Neural progenitor cell (in vitro differentiated cells): Measurements from ENCODE around the gene ZNF383. TPM values are rescaled to one million over a fixed set of nuclear protein-coding genes. Genes with fewer than 3 reads are reported as not detected.
"Not testable (repeated sequence)": the region's sequence is repeated elsewhere in the genome, so short reads cannot be mapped to it uniquely, and the experiment has no call there.

Source experiments
- DNase-seq: peaks from one replicate; pipeline ENCODE4 v3.0.0-alpha.2; 2016; ENCODE audit warnings: low spot score
- H2AFZ ChIP-seq: fragments of 200-600 bp; sonication (generic); replicated peaks from 2 replicates; pipeline ENCODE4 v1.6.1; 2016; ENCODE audit warnings: antibody characterized with exemption
- H3F3A ChIP-seq: fragments of 200-600 bp; sonication (generic); 2 replicates; pipeline ENCODE4 v1.6.1; 2016; ENCODE audit warnings: antibody characterized with exemption, low read depth
- H3K27ac ChIP-seq: fragments of 200-600 bp; sonication (generic); 2 replicates; pipeline ENCODE4 v1.5.1; 2016; ENCODE audit warnings: mild to moderate bottlenecking
- H3K27me3 ChIP-seq: fragments of 200-600 bp; sonication (generic); 2 replicates; pipeline ENCODE4 v1.6.1; 2016; ENCODE audit warnings: mild to moderate bottlenecking, moderate library complexity
- H3K36me3 ChIP-seq: fragments of 200-600 bp; sonication (generic); 2 replicates; pipeline ENCODE4 v1.5.1; 2016
- H3K4me1 ChIP-seq: fragments of 200-600 bp; sonication (generic); 2 replicates; pipeline ENCODE4 v1.6.1; 2016; ENCODE audit warnings: mixed run types
- H3K4me2 ChIP-seq: fragments of 200-600 bp; sonication (generic); 2 replicates; pipeline ENCODE4 v1.6.1; 2016
- H3K4me3 ChIP-seq: fragments of 200-600 bp; sonication (generic); 2 replicates; pipeline ENCODE4 v1.5.1; 2016
- H3K79me2 ChIP-seq: fragments of 200-600 bp; sonication (generic); 2 replicates; pipeline ENCODE4 v1.6.1; 2016; ENCODE audit warnings: low read depth
- H3K9ac ChIP-seq: fragments of 200-600 bp; sonication (generic); 2 replicates; pipeline ENCODE4 v1.6.1; 2016
- H3K9me3 ChIP-seq: fragments of 200-600 bp; sonication (generic); 2 replicates; pipeline ENCODE4 v1.5.1; 2016; ENCODE audit warnings: low read depth
- H4K20me1 ChIP-seq: fragments of 200-600 bp; sonication (generic); 2 replicates; pipeline ENCODE4 v1.6.1; 2016; ENCODE audit warnings: low read depth
- H3K27ac Mint-ChIP-seq: 3 replicates; pipeline ENCODE4 v1.8.0; 2021; ENCODE audit warnings: mixed read lengths
- H3K27me3 Mint-ChIP-seq: 2 replicates; pipeline ENCODE4 v1.8.0; 2022; ENCODE audit warnings: low read depth, mild to moderate bottlenecking, inconsistent platforms, moderate library complexity, mixed read lengths; ENCODE audit not compliant: insufficient read depth
- H3K36me3 Mint-ChIP-seq: 3 replicates; pipeline ENCODE4 v1.8.0; 2021; ENCODE audit warnings: mixed read lengths
- H3K4me1 Mint-ChIP-seq: 3 replicates; pipeline ENCODE4 v1.8.0; 2021; ENCODE audit warnings: mixed read lengths
- H3K4me3 Mint-ChIP-seq: 3 replicates; pipeline ENCODE4 v1.8.0; 2021; ENCODE audit warnings: mild to moderate bottlenecking, moderate library complexity, mixed read lengths
- H3K9me3 Mint-ChIP-seq: 3 replicates; pipeline ENCODE4 v1.8.0; 2020; ENCODE audit warnings: mixed read lengths
- total RNA-seq: library from RNA; depleted of rRNA; stranded (reverse); fragments of >200 nt; gene quantifications from 2 replicates; pipeline ENCODE4 v1.2.3, GENCODE V29; 2015; ENCODE audit warnings: low replicate concordance

Gene ZNF383
- total RNA-seq, 1 donor from 2014 or later, result 8.9 TPM

DNA sequence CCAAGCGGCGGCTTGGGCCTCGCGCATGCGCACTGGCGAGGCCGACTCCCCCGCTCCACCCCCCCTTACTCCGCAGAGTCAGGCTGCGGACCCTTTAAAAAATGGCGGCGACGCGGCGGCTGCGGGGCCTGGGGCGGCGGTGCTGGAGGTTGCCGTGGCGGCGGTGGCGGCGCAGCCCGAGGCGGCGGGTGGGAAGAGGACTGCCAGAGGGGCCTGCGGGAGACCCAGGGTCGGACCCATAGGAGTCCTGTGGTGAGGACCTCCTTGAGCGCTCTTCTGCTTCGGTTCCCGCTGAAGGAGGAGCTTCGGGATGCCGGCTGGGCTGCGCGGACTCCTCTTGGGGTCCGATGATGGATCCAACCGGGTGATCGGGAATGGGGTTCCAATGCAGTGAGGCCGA lies 71.2 kb downstream of the ZNF383 start:
- not testable (repeated sequence) for H4K20me1 ChIP-seq, H3K4me2 ChIP-seq, H3K9ac ChIP-seq, H3K9me3 ChIP-seq, H3K27me3 ChIP-seq, DNase-seq, H3K9me3 Mint-ChIP-seq, H2AFZ ChIP-seq, H3K4me1 ChIP-seq, H3K4me3 Mint-ChIP-seq, H3K36me3 Mint-ChIP-seq, H3F3A ChIP-seq, H3K36me3 ChIP-seq, H3K79me2 ChIP-seq, H3K27me3 Mint-ChIP-seq, H3K27ac ChIP-seq, H3K27ac Mint-ChIP-seq, H3K4me1 Mint-ChIP-seq, H3K4me3 ChIP-seq

- H3K27me3 ChIP-seq, H3K27ac Mint-ChIP-seq, H2AFZ ChIP-seq, H3K4me1 Mint-ChIP-seq, H3K4me3 ChIP-seq, H3K9ac ChIP-seq, H3K27me3 Mint-ChIP-seq, DNase-seq, H3K36me3 ChIP-seq, H3K4me2 ChIP-seq, H3K36me3 Mint-ChIP-seq, H4K20me1 ChIP-seq, H3K4me1 ChIP-seq, H3K27ac ChIP-seq, H3K79me2 ChIP-seq, H3K9me3 ChIP-seq, H3K9me3 Mint-ChIP-seq, H3F3A ChIP-seq: not testable (repeated sequence)
- peak overlapping the region; percentile 3 for H3K4me3 Mint-ChIP-seq
These were observed 75.3 kb downstream of the ZNF383 start for GRCh38 chr19:37292998-37293939.

DNA sequence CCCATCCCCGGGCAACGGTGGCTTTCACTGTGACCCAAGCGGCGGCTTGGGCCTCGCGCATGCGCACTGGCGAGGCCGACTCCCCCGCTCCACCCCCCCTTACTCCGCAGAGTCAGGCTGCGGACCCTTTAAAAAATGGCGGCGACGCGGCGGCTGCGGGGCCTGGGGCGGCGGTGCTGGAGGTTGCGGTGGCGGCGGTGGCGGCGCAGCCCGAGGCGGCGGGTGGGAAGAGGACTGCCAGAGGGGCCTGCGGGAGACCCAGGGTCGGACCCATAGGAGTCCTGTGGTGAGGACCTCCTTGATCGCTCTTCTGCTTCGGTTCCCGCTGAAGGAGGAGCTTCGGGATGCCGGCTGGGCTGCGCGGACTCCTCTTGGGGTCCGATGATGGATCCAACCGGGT lies 76.2 kb downstream of the ZNF383 start:
- H3K36me3 Mint-ChIP-seq, H3K4me1 Mint-ChIP-seq, DNase-seq, H3K9me3 ChIP-seq, H3K9me3 Mint-ChIP-seq, H3K79me2 ChIP-seq, H4K20me1 ChIP-seq, H3K27me3 Mint-ChIP-seq, H3F3A ChIP-seq, H2AFZ ChIP-seq, H3K4me2 ChIP-seq, H3K4me3 Mint-ChIP-seq, H3K27me3 ChIP-seq, H3K4me1 ChIP-seq, H3K9ac ChIP-seq, H3K4me3 ChIP-seq, H3K27ac ChIP-seq, H3K36me3 ChIP-seq, H3K27ac Mint-ChIP-seq: not testable (repeated sequence)

Other genes with a start within 250 kb of the ZNF383 start
- 19.8 and 21.0 TPM in 2 replicates for gene ZNF420, start 139.8 kb upstream of the ZNF383 start, total RNA-seq
- gene ZNF585A, start 45.5 kb upstream of the ZNF383 start, total RNA-seq, result 9.9 and 10.6 TPM in 2 replicates
- gene ZNF585B, start 7.7 kb upstream of the ZNF383 start, total RNA-seq, result 5.7 and 10.2 TPM in 2 replicates
- 7.1 and 8.6 TPM in 2 replicates for gene ZNF527, start 152.9 kb downstream of the ZNF383 start, total RNA-seq
- 27.3 and 31.6 TPM in 2 replicates for gene ZNF569, start 249.2 kb downstream of the ZNF383 start, total RNA-seq